RWPE2 (cell line): ENCODE data around the gene CCDC57.

Experiments used
- ATAC-seq: fragments of 200-7000 bp; cut with Tn5 transposase; 3 replicates; pipeline ENCODE4 v1.9.1; 2021; ENCODE audit warnings: low read depth
- DNase-seq: peaks from one replicate; pipeline ENCODE4 v3.0.0-alpha.2; 2020; ENCODE audit warnings: low spot score
- H3K27ac ChIP-seq: fragments of 450-650 bp; 2 replicates; pipeline ENCODE4 v1.5.1; 2017; ENCODE audit warnings: mild to moderate bottlenecking; ENCODE audit not compliant: poor library complexity, severe bottlenecking
- H3K27me3 ChIP-seq: fragments of 250-450 bp; sonication (Bioruptor Pico); 2 replicates; pipeline ENCODE4 v1.5.1; 2021; ENCODE audit warnings: mild to moderate bottlenecking, moderate library complexity; ENCODE audit not compliant: insufficient read depth, poor library complexity, severe bottlenecking
- H3K36me3 ChIP-seq: fragments of 250-450 bp; sonication (Bioruptor Pico); 2 replicates; pipeline ENCODE4 v1.5.1; 2020; ENCODE audit warnings: low read depth, mild to moderate bottlenecking, moderate library complexity
- H3K4me1 ChIP-seq: fragments of 250-450 bp; sonication (Bioruptor Pico); 2 replicates; pipeline ENCODE4 v1.5.1; 2021; ENCODE audit warnings: mild to moderate bottlenecking, moderate library complexity; ENCODE audit not compliant: insufficient read depth, poor library complexity, severe bottlenecking
- H3K4me3 ChIP-seq: fragments of 250-450 bp; sonication (Bioruptor Pico); 2 replicates; pipeline ENCODE4 v1.5.1; 2021; ENCODE audit warnings: mild to moderate bottlenecking, moderate library complexity; ENCODE audit not compliant: severe bottlenecking
- H3K9me3 ChIP-seq: fragments of 250-450 bp; sonication (Bioruptor Pico); 2 replicates; pipeline ENCODE4 v1.5.1; 2021; ENCODE audit warnings: mild to moderate bottlenecking, moderate library complexity; ENCODE audit not compliant: severe bottlenecking
- CTCF ChIP-seq: fragments of 450-650 bp; IDR thresholded peaks from one replicate; pipeline ENCODE4 v1.5.1; 2017; ENCODE audit warnings: mild to moderate bottlenecking, moderate library complexity; ENCODE audit not compliant: poor library complexity, severe bottlenecking

CCDC57 gene

GRCh38 chr17:82184761-82185160, 27.9 kb downstream of the CCDC57 start:
- H3K4me1 ChIP-seq = no peaks in the 10 kb centered on the region
- ATAC-seq = no peak
- no peak for TF ChIP-seq CTCF
- H3K27me3 ChIP-seq = no peaks in the 10 kb centered on the region
- no peak for DNase-seq
- H3K36me3 ChIP-seq = peaks cover 43% of the 10 kb centered on the region
- H3K9me3 ChIP-seq = no peaks in the 10 kb centered on the region
- no peak overlapping the region for H3K4me3 ChIP-seq
- H3K27ac ChIP-seq = no peak overlapping the region

GRCh38 chr17:82180776-82181528, 31.7 kb downstream of the CCDC57 start:
- Histone ChIP-seq H3K9me3 (no peaks in the 10 kb centered on the region), H3K36me3 (peaks cover 49% of the 10 kb centered on the region), H3K27me3 (no peaks in the 10 kb centered on the region), H3K27ac (no peak overlapping the region), H3K4me1 (no peaks in the 10 kb centered on the region), H3K4me3 (no peak overlapping the region)
- DNase-seq (no peak), ATAC-seq (no peak)
- TF ChIP-seq CTCF = no peak

DNA sequence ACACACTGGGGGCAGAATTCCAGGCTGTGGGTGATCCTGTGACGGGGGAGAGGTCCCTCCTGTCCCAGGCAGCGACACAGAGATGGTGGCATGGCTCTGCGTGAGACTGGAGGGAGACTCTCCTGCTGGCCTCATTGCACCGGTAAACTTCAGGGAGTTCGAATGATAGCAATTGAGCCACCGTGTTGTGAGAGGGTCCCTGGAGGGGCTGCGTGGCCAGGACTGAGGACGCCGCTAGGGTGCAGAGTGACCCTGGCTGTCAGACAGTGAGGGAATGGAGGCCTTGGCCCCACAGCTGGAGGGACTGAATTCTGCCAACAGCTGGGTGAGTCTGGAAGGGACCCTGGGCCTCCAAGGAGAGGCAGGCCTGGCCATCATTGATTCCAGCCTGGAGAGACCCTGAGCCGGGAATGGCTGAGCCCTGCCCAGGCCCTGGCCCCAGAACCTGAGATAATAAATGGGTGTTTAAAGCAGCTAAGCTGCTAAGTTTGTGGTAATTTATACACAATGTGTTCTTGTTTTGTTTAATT, 32.6 kb downstream of the CCDC57 start:
- Histone ChIP-seq H3K4me1 (no peaks in the 10 kb centered on the region), H3K4me3 (no peak overlapping the region), H3K27ac (no peak overlapping the region), H3K9me3 (no peaks in the 10 kb centered on the region), H3K27me3 (no peaks in the 10 kb centered on the region), H3K36me3 (peaks cover 53% of the 10 kb centered on the region)
- ATAC-seq = no peak
- no peak for DNase-seq
- no peak for TF ChIP-seq CTCF

GRCh38 chr17:82179412-82179811, 33.2 kb downstream of the CCDC57 start:
- TF ChIP-seq CTCF = no peak
- no peak for DNase-seq
- ATAC-seq = no peak
- H3K4me3 ChIP-seq = no peak overlapping the region
- peaks cover 53% of the 10 kb centered on the region for H3K36me3 ChIP-seq
- no peak overlapping the region for H3K27ac ChIP-seq
- no peaks in the 10 kb centered on the region for H3K9me3 ChIP-seq
- H3K4me1 ChIP-seq = no peaks in the 10 kb centered on the region
- H3K27me3 ChIP-seq = no peaks in the 10 kb centered on the region

GRCh38 chr17:82178499-82179261, 34.0 kb downstream of the CCDC57 start:
- TF ChIP-seq CTCF = no peak
- H3K36me3 ChIP-seq = peaks cover 56% of the 10 kb centered on the region
- no peaks in the 10 kb centered on the region for H3K27me3 ChIP-seq

More at GRCh38 chr17:82178499-82179261, 34.0 kb downstream of the CCDC57 start:
- DNase-seq (no peak), ATAC-seq (no peak)
- Histone ChIP-seq H3K27ac (no peak overlapping the region), H3K4me1 (no peaks in the 10 kb centered on the region), H3K4me3 (no peak overlapping the region), H3K9me3 (no peaks in the 10 kb centered on the region)
